CD4-positive, CD25-positive, alpha-beta regulatory T cell (primary cell): ENCODE results near the gene FIS1. TPM values are rescaled to one million over a fixed set of nuclear protein-coding genes. Genes with fewer than 3 reads are reported as not detected.

ENCODE experiments used
- ATAC-seq, 2 donors: fragments of 150-1000 bp; cut with Tn5 transposase; one replicate each; pipeline ENCODE4 v1.10.0; 2021; ENCODE audit warnings: low read depth in 2 of 2, moderate number of reproducible peaks in 2 of 2, moderate library complexity in 1 of 2
- DNase-seq, 3 donors: peaks; one replicate each; pipeline versions ENCODE4 v3.0.0 to v3.0.0-alpha.2; 2012 to 2022; ENCODE audit warnings: mixed read lengths in 1 of 3
- H3K27ac ChIP-seq: one replicate; pipeline ENCODE4 v1.7.0; 2013; ENCODE audit warnings: mild to moderate bottlenecking, low read length; ENCODE audit not compliant: insufficient read depth, poor library complexity, severe bottlenecking
- H3K27me3 ChIP-seq: one replicate; pipeline ENCODE4 v1.7.0; 2013; ENCODE audit warnings: low read length; ENCODE audit not compliant: control insufficient read depth, insufficient read depth
- H3K36me3 ChIP-seq: one replicate; pipeline ENCODE4 v1.7.0; 2013; ENCODE audit warnings: mild to moderate bottlenecking, low read length, moderate library complexity; ENCODE audit not compliant: control insufficient read depth, insufficient read depth
- H3K4me1 ChIP-seq: 2 replicates; pipeline ENCODE4 v1.7.0; 2013; ENCODE audit warnings: mild to moderate bottlenecking, low read length; ENCODE audit not compliant: insufficient read depth, control insufficient read depth, poor library complexity, severe bottlenecking
- H3K4me3 ChIP-seq: one replicate; pipeline ENCODE4 v1.7.0; 2013; ENCODE audit warnings: low read depth, mild to moderate bottlenecking, low read length, moderate library complexity
- H3K9me3 ChIP-seq, 2 experiments: 1 replicate in 1 of 2; 2 replicates in 1 of 2; pipeline ENCODE4 v1.7.0; 2013; ENCODE audit warnings: low read length in 2 of 2, mild to moderate bottlenecking in 1 of 2, moderate library complexity in 1 of 2; ENCODE audit not compliant: control insufficient read depth in 2 of 2
- H3K27ac Mint-ChIP-seq, 3 donors: one replicate each; pipeline ENCODE4 v1.8.0; 2020 to 2022; ENCODE audit warnings: mild to moderate bottlenecking in 3 of 3, mixed read lengths in 3 of 3, moderate library complexity in 2 of 3
- H3K27me3 Mint-ChIP-seq: one replicate; pipeline ENCODE4 v1.8.0; 2022; ENCODE audit warnings: mild to moderate bottlenecking, mixed read lengths
- H3K36me3 Mint-ChIP-seq: one replicate; pipeline ENCODE4 v1.8.0; 2020; ENCODE audit warnings: mixed read lengths
- H3K4me1 Mint-ChIP-seq, 4 donors: one replicate each; pipeline ENCODE4 v1.8.0; 2020 to 2022; ENCODE audit warnings: mixed read lengths in 4 of 4, mild to moderate bottlenecking in 1 of 4
- H3K4me3 Mint-ChIP-seq, 4 donors: one replicate each; pipeline ENCODE4 v1.8.0; 2020 to 2022; ENCODE audit warnings: mild to moderate bottlenecking in 4 of 4, mixed read lengths in 4 of 4, moderate library complexity in 3 of 4
- H3K9me3 Mint-ChIP-seq, 7 donors: one replicate each; pipeline ENCODE4 v1.8.0; 2020 to 2022; ENCODE audit warnings: mixed read lengths in 7 of 7, mild to moderate bottlenecking in 3 of 7, moderate library complexity in 2 of 7
- polyA plus RNA-seq, 4 donors: library from polyadenylated mRNA; unstranded; fragments of 300-500 nt; fragmentation: Illumina TruSeq; gene quantifications; one replicate each; pipeline ENCODE4 v1.2.3, GENCODE V29; 2021
- total RNA-seq: library from RNA; stranded (reverse); gene quantifications from one replicate; pipeline ENCODE4 v1.2.3, GENCODE V29; 2022

Gene FIS1
- total and polyA plus RNA-seq, 5 donors from 2014 or later: 105 to 260 (median 224) TPM

GRCh38 chr7:101239951-101240220, 5.0 kb downstream of the FIS1 start:
- peak overlapping the region in 1 of 4 donors; percentile 21 for H3K4me3 Mint-ChIP-seq
- no peak overlapping the region for H3K27ac ChIP-seq

DNA sequence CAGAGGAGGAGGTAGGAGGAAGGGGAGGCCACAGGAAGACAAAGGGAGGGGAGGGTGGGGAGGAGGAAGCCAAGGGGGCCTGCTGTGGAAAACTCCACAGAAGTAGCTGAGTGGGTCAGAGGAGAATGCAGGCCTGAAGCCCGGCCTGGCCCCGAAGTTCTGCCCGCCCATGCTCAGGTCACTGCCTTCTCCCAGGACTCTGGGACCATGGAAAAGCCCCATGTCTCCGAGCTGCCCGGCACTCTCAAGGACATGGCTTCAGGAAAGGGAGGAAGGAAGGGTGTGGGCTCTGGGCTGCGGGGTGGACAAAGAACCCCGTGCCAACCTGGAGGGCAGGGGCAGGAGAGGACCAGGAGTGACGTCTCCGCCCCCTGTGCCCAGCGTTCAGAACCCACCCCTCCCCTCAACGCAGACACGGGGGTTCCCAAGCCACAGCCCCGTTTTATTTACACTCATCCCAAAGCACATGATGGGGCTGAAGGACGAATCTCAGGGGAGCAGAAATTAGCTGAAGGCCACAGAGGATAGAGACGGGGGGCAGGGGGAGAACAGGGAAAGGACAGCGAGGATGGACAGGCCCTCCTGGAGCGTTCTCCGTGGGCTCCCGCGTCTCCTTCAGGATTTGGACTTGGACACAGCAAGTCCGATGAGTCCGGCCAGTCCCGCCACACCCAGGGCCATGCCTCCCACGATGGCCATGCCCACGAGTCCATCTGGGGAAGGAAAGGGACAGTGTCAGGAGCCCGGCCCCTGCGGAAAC, 5.5 kb downstream of the FIS1 start:
- peaks cover 0 to 20% (median 5%) of the 10 kb centered on the region in 4 donors for H3K4me1 Mint-ChIP-seq
- DNase-seq: no peak
- no peaks in the 10 kb centered on the region for H3K27me3 Mint-ChIP-seq
- no peak overlapping the region for H3K4me3 ChIP-seq
- H3K27ac ChIP-seq: no peak overlapping the region
- peaks cover 6% of the 10 kb centered on the region for H3K36me3 Mint-ChIP-seq
- H3K27ac Mint-ChIP-seq: no peak overlapping the region
- no peaks in the 10 kb centered on the region for H3K9me3 Mint-ChIP-seq
- H3K9me3 ChIP-seq: no peaks in the 10 kb centered on the region
- H3K4me1 ChIP-seq: peaks cover 10% of the 10 kb centered on the region
- peaks cover 20% of the 10 kb centered on the region for H3K36me3 ChIP-seq
- no peak for ATAC-seq
- H3K4me3 Mint-ChIP-seq: no peak overlapping the region
- no peaks in the 10 kb centered on the region for H3K27me3 ChIP-seq

More at GRCh38 chr7:101239951-101240220, 5.0 kb downstream of the FIS1 start:
- Mint-ChIP-seq H3K36me3 (peaks cover 6% of the 10 kb centered on the region), H3K9me3 (no peaks in the 10 kb centered on the region), H3K4me1 (peaks cover 0 to 22% (median 8%) of the 10 kb centered on the region in 4 donors), H3K27ac (no peak overlapping the region), H3K27me3 (no peaks in the 10 kb centered on the region)
- Histone ChIP-seq H3K4me1 (peaks cover 11% of the 10 kb centered on the region), H3K9me3 (no peaks in the 10 kb centered on the region), H3K27me3 (no peaks in the 10 kb centered on the region), H3K36me3 (peaks cover 20% of the 10 kb centered on the region), H3K4me3 (no peak overlapping the region)
- DNase-seq: no peak
- no peak for ATAC-seq

DNA sequence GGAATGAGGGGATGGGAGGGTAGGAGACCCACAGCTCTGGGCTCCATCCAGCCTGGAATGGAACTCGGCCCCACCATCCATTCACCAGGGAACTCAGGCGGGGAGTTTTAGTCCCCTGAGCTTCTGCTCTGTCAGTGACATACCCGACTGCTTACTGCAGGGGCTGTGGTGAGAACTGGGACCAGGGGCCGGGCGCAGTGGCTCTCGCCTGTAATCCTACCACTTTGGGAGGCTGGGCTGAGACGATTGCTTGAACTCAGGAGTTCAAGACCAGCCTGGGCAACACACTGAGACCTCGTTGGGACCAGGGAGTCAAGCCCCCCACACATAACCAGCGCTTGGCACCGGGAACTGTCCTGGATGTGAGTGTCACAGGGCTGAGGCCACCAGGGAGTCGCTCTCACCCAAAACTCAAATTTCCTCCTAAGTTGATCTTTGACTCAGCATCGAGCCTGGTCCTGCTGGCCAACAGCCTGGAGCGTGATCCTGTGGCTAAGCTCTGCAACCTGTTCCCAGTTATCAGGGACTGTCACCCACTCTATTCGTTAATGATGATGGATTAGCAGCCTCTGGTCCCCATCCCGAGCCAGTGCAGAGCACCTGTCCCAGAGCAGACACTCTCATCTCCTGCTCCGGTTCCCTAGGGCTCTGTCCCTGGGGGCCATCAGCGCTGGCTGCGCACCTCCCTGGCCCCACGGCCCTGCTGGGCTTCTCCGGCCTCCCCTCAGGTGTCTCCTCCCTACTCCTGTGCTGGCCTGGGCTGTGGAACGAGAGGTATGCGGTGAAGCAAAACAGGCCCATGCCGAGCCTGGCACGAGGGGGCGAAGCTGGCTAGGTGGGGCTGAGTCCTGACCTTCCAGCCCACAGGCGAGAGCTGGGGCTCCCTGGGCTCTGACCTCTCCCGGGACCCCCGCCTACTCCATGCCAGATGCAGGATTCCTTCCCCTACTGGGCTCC, 6.4 kb downstream of the FIS1 start:
- Histone ChIP-seq H3K36me3 (peaks cover 20% of the 10 kb centered on the region), H3K27me3 (no peaks in the 10 kb centered on the region), H3K27ac (no peak overlapping the region), H3K9me3 (no peaks in the 10 kb centered on the region), H3K4me1 (peaks cover 1% of the 10 kb centered on the region), H3K4me3 (no peak overlapping the region)
- H3K27ac Mint-ChIP-seq: no peak overlapping the region
- no peaks in the 10 kb centered on the region for H3K27me3 Mint-ChIP-seq
- peaks cover 0 to 14% (median under 1%) of the 10 kb centered on the region in 4 donors for H3K4me1 Mint-ChIP-seq
- H3K9me3 Mint-ChIP-seq: no peaks in the 10 kb centered on the region
- H3K4me3 Mint-ChIP-seq: no peak overlapping the region
- H3K36me3 Mint-ChIP-seq: peaks cover 6% of the 10 kb centered on the region
- DNase-seq (no peak), ATAC-seq (no peak)

GRCh38 chr7:101237206-101238067, 7.4 kb downstream of the FIS1 start, which contains the start of gene CLDN15:
Gene CLDN15 (minus strand): TSS chr7:101237802. CDS start chr7:101237581, 221 bp downstream.
- H3K9me3 Mint-ChIP-seq: no peaks in the 10 kb centered on the region

DNA sequence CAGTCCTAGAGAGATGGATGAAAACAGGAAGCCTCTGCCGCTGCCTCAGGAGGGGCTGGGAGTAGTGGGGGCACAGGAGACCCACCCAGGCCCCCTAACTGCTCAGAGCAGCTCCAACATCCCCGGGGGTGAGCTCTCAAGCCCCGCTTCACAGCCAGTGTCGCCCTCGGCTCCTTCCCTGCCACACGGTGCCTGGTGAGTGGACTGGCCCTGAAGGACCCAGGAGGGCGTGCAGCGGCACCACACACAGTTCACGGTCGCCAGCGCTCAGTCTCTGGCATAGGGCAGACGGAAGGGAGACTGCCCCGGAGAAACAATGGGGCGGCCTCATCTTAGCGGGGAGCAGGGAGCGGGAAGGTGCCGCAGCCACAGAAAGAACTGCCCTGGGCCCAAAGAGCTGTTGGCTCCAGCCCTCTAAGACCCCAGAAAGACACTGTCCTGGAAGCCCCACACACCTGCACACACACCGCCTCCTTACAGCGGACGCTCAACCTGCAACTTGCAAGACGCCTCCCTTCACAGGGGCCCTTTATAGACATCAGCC, 8.5 kb downstream of the FIS1 start:
- Histone ChIP-seq H3K4me1 (no peaks in the 10 kb centered on the region), H3K27ac (no peak overlapping the region), H3K9me3 (no peaks in the 10 kb centered on the region), H3K27me3 (no peaks in the 10 kb centered on the region), H3K36me3 (peaks cover 24% of the 10 kb centered on the region), H3K4me3 (no peak overlapping the region)
- H3K4me3 Mint-ChIP-seq: no peak overlapping the region
- peaks cover 6% of the 10 kb centered on the region for H3K36me3 Mint-ChIP-seq
- ATAC-seq (no peak), DNase-seq (no peak)
- no peak overlapping the region for H3K27ac Mint-ChIP-seq
- peaks cover 0 to 5% (median 0%) of the 10 kb centered on the region in 4 donors for H3K4me1 Mint-ChIP-seq
- H3K9me3 Mint-ChIP-seq: no peaks in the 10 kb centered on the region
- no peaks in the 10 kb centered on the region for H3K27me3 Mint-ChIP-seq

More at GRCh38 chr7:101237206-101238067, 7.4 kb downstream of the FIS1 start, which contains the start of gene CLDN15:
- Mint-ChIP-seq H3K4me1 (peaks cover 0 to 7% (median 0%) of the 10 kb centered on the region in 4 donors), H3K27me3 (no peaks in the 10 kb centered on the region), H3K4me3 (peak within 1 kb of the TSS in 1 of 4 donors; percentile 54), H3K27ac (peak within 1 kb of the TSS in 1 of 3 donors; percentile 87), H3K36me3 (peaks cover 6% of the 10 kb centered on the region)
- H3K27me3 ChIP-seq: no peaks in the 10 kb centered on the region
- H3K9me3 ChIP-seq: no peaks in the 10 kb centered on the region
- peaks cover 20% of the 10 kb centered on the region for H3K36me3 ChIP-seq
- no peak within 1 kb of the TSS for H3K27ac ChIP-seq
- H3K4me1 ChIP-seq: no peaks in the 10 kb centered on the region
- DNase-seq (no peak), ATAC-seq (no peak)
- H3K4me3 ChIP-seq: no peak within 1 kb of the TSS

- DNase-seq (no peak), ATAC-seq (no peak)
- no peaks in the 10 kb centered on the region for H3K4me1 ChIP-seq
- peaks cover 4% of the 10 kb centered on the region for H3K36me3 Mint-ChIP-seq
- H3K9me3 ChIP-seq: no peaks in the 10 kb centered on the region
- no peaks in the 10 kb centered on the region for H3K27me3 ChIP-seq
- peaks cover 0 to 6% (median 1%) of the 10 kb centered on the region in 4 donors for H3K4me1 Mint-ChIP-seq
- H3K9me3 Mint-ChIP-seq: no peaks in the 10 kb centered on the region
- no peaks in the 10 kb centered on the region for H3K27me3 Mint-ChIP-seq
- H3K4me3 ChIP-seq: no peak overlapping the region
- H3K4me3 Mint-ChIP-seq: no peak overlapping the region
- peaks cover 23% of the 10 kb centered on the region for H3K36me3 ChIP-seq
- no peak overlapping the region for H3K27ac Mint-ChIP-seq
- no peak overlapping the region for H3K27ac ChIP-seq
These were observed 9.4 kb downstream of the FIS1 start for GRCh38 chr7:101235522-101235921.

DNA sequence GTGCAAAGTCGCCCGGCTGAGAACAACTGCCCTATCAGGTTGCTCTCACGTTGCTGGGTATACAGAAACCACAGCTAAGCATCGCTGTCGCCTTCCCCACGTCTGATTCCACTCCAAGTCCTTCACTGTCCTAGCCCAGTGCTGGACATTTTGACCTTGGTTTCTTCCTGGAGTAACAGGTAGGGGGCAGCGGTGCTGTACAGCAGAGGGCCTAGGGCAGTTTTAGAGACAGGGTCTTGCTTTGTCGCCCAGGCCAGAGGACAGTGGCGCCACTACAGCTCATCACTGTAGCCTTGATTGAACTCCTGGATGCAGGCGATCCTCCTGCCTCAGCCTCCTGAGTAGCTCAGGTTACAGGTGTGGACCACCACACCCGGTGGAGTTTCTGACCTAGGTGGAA, 9.8 kb downstream of the FIS1 start:
- Mint-ChIP-seq H3K27me3 (no peaks in the 10 kb centered on the region), H3K4me1 (peaks cover 0 to 6% (median 2%) of the 10 kb centered on the region in 4 donors), H3K9me3 (no peaks in the 10 kb centered on the region), H3K4me3 (no peak overlapping the region), H3K27ac (peak overlapping the region in 1 of 3 donors; percentile 55), H3K36me3 (peaks cover 3% of the 10 kb centered on the region)
- no peak for ATAC-seq
- Histone ChIP-seq H3K27ac (no peak overlapping the region), H3K4me3 (no peak overlapping the region), H3K27me3 (no peaks in the 10 kb centered on the region), H3K36me3 (peaks cover 18% of the 10 kb centered on the region), H3K9me3 (no peaks in the 10 kb centered on the region), H3K4me1 (no peaks in the 10 kb centered on the region)
- no peak for DNase-seq
